HG02981 (cell line): ENCODE data around the gene QPCTL.
"Not testable (repeated sequence)": the region's sequence is repeated elsewhere in the genome, so short reads cannot be mapped to it uniquely, and the experiment has no call there.

Experiments
- ATAC-seq: cut with Tn5 transposase; IDR thresholded peaks from one replicate; pipeline ENCODE4 v1.9.1; 2021; ENCODE audit warnings: mild to moderate bottlenecking, moderate library complexity; ENCODE audit not compliant: unreplicated experiment

QPCTL gene

DNA sequence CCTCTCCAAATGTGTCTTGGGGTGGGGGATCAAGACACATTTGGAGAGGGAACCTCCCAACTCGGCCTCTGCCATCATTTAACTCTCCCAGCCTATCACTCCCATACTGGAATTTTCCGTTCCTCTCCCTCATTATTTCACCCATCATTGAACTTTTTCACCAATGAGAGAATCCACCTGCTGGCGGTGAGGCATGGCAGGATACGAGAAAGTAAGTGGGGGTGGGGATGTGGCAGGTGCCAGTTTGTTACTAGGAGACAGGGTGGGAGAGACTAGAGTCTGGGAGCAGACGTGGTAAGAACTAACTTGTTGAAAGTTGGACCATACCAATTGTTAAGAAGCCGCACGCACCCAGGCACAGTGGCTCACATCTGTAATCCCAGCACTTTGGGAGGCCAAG is 17.5 kb upstream of the QPCTL start:
- ATAC-seq: no peak

- peak; percentile 10 for ATAC-seq
Observed at GRCh38 chr19:45676851-45677263, 15.6 kb upstream of the QPCTL start.

DNA sequence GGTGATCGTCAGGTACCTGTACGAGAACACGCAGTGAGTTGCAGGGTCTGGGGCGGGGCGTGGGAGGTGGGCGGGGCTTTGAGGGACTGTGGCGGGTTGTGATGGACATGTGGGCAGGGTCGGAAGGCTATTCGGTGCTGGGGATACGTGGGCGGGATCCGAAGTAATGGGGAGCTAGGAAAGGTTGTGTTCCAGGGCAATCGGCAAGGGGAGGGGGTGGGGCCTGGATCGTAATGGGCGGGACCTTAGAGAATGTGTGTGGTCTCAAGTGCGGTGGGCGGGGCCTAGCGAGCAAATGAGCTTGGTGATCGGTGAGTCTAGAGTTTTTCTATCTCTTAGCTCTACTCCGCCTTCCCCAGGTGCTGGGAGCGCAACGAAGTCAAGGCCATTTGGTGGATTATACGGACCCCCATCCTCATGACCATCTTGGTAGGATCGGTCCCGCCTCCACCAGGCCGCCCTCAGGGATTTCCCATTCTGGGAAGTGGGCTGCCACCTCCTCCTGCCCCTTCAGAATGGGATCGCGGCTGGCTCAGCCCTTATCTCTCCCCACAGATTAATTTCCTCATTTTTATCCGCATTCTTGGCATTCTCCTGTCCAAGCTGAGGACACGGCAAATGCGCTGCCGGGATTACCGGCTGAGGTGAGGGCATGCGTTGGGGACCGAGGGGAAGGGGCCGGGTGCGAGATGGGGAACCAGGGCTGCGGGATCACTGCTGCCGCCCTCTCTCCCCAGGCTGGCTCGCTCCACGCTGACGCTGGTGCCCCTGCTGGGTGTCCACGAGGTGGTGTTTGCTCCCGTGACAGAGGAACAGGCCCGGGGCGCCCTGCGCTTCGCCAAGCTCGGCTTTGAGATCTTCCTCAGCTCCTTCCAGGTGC is 14.9 kb upstream of the QPCTL start:
- peak; percentile 49 for ATAC-seq

- ATAC-seq: peak; percentile 68
Observed at GRCh38 chr19:45681391-45682015, 11.0 kb upstream of the QPCTL start.

- ATAC-seq: no peak
Observed at GRCh38 chr19:45682117-45682516, 10.3 kb upstream of the QPCTL start.

DNA sequence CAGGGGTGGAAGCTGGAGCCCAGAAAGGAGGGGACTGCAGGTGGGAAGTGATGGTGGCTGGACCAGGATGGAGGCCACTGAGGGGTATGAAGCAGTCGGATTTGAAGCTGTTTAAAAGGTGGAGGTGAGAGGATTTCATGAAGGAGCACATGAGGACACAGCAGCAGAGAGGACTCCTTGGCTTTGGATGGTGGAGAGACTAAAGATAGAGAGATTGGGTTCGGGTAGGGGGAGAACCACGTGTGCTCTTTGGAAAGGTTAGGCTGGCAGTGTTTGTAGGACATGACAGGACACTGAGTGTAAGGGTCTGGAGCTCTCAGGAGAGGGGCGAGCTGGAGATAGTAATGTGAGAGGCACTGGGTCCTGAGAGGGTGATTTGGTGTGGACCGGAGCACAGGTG is 9.6 kb upstream of the QPCTL start:
- no peak for ATAC-seq

GRCh38 chr19:45685045-45685444 is 7.4 kb upstream of the QPCTL start:
- ATAC-seq: not testable (repeated sequence)

- no peak for ATAC-seq
Observed at GRCh38 chr19:45687599-45687998, 4.9 kb upstream of the QPCTL start.

DNA sequence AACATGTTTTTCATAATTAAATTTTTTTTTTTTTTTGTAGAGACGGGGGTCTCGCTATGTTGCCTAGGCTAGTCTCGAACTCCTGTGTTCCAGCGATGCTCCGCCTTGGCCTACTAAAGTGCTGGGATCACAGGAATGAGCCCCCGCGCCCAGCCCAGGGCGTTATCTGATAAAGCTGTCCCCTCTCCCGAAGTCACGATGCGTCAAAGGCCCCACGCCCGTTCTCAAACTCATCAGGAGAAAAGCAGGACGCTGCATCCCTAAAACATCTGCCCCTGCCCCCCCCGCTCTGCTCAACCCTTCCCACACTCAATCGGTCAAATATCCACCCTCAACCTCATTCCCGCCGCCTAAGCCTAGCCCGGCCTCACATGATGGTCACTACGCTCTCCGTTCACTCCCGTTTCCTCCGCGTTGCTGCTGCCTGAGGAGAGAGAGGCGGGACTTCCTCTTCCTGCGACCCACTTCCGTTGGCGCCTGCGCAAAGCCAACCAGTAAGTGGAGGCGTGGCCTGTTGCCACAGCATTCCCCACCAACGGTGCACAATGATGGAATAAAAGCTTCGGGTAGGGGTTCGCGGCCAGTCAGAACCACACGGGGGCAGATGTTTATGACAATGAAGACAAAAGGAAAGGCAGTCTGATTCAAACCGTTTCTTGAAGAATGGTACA is 815 bp upstream of the QPCTL start, which contains the start of gene SNRPD2:
Gene SNRPD2 (minus strand): TSS at position 438 of the 671 bp plus-strand sequence. CDS start 65 bp downstream, at position 373.
- peak; percentile 41 for ATAC-seq

DNA sequence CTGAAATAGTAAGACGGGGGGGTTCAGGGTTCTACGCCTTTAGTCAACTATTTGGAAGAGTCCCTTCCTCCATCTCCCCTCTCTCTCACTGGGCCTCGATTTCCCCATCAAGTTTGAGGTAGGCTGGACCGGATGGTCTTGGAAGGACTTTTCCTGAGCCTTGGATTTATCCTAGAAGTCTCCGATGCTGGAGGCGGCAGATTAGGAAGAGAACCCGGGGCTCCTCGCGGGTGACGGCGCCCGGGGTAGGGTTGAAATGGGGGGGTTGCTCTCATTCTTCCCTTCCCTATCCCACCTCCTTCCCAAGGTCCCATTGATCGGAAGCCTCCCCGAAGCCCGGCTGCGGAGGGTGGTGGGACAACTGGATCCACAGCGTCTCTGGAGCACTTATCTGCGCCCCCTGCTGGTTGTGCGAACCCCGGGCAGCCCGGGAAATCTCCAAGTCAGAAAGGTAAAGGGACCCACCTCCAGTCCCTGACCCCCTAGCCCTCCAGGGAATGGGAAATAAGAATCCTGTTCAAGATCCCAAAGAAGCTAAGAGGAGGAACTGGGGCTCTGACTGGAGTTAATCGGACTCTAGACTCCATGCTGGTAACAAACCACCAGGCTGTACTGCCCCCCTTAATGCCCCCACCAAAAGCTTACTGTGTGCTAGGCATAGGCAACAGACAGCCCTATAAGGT is 781 bp downstream of the QPCTL start:
- no peak for ATAC-seq

DNA sequence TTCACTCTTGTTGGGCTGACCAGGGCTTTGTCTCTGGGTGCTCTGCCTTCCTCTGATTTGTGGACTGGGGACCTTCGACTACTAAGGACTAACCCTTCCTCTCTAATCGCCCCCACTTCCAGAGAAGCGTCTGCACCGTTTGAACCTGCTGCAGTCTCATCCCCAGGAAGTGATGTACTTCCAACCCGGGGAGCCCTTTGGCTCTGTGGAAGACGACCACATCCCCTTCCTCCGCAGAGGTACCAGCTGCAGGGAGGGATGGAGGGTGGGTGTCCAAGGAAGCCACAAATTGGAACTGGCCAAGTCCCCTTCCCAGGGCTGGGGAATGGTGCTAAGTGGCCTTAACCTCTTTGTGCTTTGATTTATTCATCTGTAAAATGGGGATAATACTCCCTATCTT is 9.2 kb downstream of the QPCTL start:
- no peak for ATAC-seq

DNA sequence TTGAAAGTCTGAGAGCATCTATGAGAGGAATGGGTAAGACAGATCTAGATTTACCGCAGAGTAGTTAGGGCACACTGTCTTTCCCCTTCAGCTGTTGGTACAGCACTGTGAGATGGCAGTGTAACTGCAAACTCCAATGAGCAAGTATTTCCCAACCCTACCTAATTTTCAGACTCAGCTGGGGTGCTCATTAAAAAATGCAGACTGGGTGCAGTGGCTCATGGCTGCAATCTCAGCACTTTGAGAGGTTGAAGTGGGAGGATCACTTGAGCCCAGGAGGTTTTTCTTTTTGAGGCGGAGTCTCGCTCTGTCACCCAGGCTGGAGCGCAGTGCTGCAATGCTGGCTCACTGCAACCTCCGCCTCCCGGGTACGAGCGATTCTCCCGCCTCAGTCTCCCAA is 12.6 kb downstream of the QPCTL start:
- no peak for ATAC-seq

DNA sequence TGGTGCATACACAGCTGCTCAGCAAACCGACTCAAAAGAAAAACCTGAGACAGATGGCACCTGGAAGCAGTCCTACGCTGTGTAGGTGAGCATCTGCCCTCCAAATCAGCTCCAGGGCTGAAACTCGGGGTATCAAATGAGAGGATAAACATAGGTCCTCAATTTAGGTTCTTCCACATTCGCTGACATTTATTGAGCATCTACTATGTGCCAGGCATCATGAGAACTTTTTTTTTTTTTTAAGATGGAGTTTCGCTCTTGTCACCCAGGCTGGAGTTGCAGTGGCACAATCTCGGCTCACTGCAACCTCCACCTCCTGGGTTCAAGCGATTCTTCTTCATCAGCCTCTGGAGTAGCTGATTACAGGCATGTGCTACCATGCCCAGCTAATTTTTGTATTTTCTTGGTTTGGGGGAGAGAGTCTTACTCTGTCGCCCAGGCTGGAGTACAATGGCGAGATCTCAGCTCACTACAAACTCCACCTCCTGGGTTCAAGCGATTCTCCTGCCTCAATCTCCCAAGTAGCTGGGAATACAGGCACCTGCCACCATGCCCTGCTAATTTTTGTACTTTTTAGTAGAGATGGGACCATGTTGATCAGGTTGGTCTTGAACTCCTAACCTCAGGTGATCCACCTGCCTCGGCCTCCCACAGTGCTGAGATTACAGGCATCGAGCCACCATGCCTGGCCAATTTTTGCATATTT is 13.4 kb downstream of the QPCTL start:
- ATAC-seq: no peak

DNA sequence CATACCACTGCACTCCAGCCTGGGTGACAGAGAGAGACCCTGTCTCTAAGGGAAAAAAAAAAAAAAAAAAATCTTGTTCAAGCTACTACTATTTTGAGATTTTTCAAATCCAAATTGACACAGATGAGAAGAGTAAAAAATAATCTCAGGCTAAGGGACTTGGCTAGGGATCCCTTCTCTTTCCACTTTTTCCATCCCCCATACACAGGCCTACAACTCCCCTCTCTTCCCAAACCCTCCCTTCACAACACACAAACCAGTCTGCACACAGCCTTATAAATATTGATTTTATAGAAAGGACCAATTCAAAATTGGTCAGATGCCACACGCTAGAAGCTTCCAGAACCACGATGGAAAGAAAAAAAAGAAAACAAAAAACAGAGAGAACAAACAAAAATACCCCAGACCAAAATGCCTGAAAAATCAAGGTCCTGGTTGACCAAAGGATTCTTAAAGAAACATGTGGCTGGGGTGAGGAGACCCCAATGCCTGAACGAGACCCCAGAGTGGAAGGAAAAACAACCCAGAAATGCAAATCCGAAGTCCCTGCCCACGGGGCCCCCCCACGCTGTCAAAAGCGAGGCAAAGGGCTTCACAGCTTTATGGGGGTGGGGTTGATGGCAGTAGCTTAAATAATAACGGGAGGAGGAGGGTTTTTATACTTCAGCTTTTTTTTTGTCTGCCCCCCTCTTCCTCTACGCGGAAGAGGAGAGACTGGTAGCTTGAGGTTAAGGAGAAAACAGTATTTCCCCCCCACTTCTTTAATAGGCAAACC is 18.1 kb downstream of the QPCTL start:
- no peak for ATAC-seq

DNA sequence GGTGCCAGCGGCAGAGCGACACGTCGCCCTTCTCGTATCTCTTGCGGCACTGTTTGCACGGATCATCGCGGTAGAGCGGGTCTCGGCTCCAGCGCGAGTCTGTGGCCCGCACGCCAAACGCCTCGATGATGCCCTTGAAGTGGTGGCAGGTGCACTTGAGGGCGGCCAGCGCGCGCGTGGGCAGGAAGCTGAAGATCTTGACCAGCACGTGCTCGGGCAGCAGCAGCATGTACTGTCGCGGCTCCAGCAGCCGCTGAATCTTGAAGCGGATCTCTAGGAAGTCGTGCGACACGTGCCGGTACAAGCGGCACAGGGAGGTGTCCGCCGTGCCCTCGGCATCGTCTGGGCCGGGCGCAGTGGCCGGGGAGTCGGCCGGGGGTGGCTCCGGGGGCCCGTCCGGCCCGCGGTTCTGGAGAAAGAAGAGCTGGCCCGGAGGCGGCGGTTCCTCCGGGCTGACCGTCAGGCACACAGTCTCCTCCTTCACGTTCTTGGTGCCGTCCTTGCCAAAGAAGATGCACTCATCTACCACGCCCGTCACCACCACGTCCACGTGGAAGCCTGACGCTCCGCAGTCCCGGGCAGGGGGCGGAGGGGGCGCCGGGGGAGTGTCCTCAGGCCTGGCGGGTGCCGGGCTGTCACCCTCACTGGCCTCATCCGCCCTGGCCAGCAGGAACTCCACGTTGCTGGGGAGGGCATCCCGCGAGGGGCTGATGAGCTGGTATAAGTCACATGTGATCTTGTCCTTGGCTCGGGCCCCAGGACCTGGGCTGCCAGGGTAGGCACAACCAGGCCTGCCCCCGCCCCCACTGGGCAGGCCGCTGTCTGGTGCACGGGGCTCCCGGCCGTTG is 19.6 kb downstream of the QPCTL start:
- no peak for ATAC-seq

DNA sequence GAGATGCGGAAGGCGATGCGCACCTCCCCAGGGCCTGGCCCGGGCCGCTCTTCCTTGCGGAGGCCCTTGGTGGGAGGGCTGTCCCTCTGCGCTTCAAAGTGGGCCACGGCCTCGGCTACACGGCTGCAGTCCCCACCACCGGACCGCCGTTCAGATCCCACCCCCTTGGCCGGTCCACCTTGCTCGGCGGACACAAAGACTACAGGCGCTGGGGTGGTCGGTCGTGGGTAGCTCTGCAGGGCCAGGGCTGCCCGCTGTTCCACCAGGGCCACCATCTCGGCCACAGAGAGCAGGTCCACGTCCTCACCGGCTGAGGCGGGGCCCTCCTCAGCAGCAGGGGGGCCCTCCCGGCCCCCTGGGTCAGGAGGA is 20.2 kb downstream of the QPCTL start:
- no peak for ATAC-seq

DNA sequence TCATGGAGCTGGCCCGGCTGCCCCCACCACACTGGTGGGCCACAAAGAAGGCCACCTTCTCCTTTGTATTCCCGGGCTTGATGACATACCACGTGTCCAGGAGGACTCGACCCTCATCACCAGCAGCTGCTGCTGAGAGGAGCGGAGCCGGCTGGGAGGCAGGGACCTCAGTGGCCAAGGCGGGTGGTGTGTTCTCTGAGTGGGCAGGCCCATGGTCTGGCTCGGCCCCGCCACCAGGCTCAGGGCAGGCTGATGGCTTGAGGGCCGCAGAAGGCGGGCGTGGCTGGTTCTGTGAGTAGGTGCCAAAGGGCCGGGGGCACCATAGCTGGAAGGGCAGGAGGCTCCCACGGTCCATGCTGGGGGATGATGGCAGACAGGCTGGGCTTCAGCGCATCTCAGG is 20.7 kb downstream of the QPCTL start:
- no peak for ATAC-seq

DNA sequence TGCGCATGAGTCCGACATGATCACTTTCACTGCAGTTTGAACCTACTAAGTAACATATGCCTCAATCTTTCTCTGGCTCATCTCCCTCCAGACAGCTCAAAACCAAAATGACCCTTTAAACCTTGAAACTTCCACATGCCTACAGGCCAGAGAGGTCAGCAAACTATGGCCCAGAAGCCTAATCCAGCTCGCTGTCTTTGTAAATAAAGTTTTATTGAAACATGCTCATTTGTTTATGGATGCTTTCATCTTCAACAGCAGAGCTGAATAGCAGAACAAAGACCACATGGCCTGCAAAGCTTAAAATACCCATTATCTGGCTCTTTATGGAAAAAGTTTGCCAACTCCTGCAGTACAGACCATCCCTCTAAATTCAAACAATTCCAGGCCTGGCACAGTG is 22.7 kb downstream of the QPCTL start:
- ATAC-seq: no peak
